Stimulated activated CD8-positive, alpha-beta memory T cell treated with anti-CD3 and anti-CD28 coated beads, Interleukin-12 subunit alpha, Interleukin-12 subunit beta, amount 100 ng/mL, for 24 hours (primary cell): Measurements from ENCODE around the gene RASGRP2.

Experiments used
- DNase-seq: peaks from one replicate; pipeline ENCODE4 v3.0.0-alpha.2; 2020; ENCODE audit errors: extremely low read depth

Gene RASGRP2

GRCh38 chr11:64755681-64756361, 11.9 kb upstream of the RASGRP2 start:
- DNase-seq: no peak

- DNase-seq: no peak
Observed at GRCh38 chr11:64754919-64755662, 11.1 kb upstream of the RASGRP2 start.

- DNase-seq: no peak
Observed at GRCh38 chr11:64754124-64754918, 10.4 kb upstream of the RASGRP2 start.

- DNase-seq: no peak
Observed at GRCh38 chr11:64753380-64754123, 9.6 kb upstream of the RASGRP2 start.

GRCh38 chr11:64753019-64753379, 9.1 kb upstream of the RASGRP2 start:
- no peak for DNase-seq

- no peak for DNase-seq
Observed at GRCh38 chr11:64752175-64752970, 8.4 kb upstream of the RASGRP2 start.

- no peak for DNase-seq
Observed at GRCh38 chr11:64751580-64751979, 7.6 kb upstream of the RASGRP2 start.

- no peak for DNase-seq
Observed at GRCh38 chr11:64751136-64751535, 7.2 kb upstream of the RASGRP2 start.

- no peak for DNase-seq
Observed at GRCh38 chr11:64750361-64751054, 6.6 kb upstream of the RASGRP2 start.

GRCh38 chr11:64747961-64748665, 4.2 kb upstream of the RASGRP2 start:
- no peak for DNase-seq

- no peak for DNase-seq
Observed at GRCh38 chr11:64746486-64746885, 2.5 kb upstream of the RASGRP2 start.

GRCh38 chr11:64745521-64746328, 1.8 kb upstream of the RASGRP2 start:
- DNase-seq: peak; percentile 35

- no peak for DNase-seq
Observed at GRCh38 chr11:64745189-64745520, 1.2 kb upstream of the RASGRP2 start.

GRCh38 chr11:64744544-64745188, 724 bp upstream of the RASGRP2 start:
- DNase-seq: no peak

- DNase-seq: peak; percentile 39
Observed at GRCh38 chr11:64742889-64743590, 902 bp downstream of the RASGRP2 start.

- DNase-seq: no peak
Observed at GRCh38 chr11:64742087-64742888, 1.7 kb downstream of the RASGRP2 start.
